GM21423 (cell line): Measurements from ENCODE around the gene MGST2.

Experiments used
- ATAC-seq: cut with Tn5 transposase; IDR thresholded peaks from one replicate; pipeline ENCODE4 v1.9.1; 2021; ENCODE audit warnings: mild to moderate bottlenecking, moderate library complexity; ENCODE audit not compliant: unreplicated experiment

Gene MGST2

DNA sequence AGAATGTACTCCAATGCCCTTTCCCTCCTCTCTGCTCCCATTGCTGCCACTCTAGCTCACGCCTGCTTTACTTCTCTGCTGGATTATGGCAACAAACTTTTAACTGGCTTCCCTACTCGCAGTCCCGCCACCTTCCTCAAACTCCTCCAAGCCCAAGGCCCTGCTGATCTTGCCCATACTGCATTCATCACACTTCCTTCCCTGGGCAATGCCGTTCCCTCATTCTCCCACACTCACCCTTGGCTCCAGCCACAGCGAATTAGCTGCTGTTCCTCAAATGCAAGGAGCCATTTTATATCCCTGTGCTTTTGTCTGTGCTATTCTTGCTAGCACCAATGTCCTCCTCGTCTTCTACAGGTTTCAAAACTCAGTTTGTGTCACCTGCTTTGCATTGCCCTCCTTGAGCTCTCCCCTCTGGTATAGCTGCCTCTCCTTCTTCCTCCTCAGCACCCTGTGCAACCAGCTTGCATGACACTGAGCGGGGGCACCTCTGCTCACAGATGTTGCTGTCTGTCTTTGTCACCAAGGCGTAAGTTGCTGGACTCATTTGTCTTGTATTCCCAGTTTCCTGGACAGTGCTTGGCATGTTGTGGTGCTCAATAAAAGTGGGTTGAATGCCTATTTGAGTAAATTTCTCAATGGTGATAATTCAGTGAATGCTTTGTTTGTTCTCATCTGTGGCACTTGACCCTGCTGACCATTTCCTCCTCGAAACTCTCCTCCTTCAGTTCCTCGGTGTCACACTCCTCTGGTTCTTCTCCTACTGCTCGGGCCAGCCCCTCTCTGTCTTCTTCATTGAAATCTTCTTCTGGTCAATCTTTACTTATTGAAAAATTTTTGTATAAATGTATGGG, 22.4 kb upstream of the MGST2 start:
- no peak for ATAC-seq

DNA sequence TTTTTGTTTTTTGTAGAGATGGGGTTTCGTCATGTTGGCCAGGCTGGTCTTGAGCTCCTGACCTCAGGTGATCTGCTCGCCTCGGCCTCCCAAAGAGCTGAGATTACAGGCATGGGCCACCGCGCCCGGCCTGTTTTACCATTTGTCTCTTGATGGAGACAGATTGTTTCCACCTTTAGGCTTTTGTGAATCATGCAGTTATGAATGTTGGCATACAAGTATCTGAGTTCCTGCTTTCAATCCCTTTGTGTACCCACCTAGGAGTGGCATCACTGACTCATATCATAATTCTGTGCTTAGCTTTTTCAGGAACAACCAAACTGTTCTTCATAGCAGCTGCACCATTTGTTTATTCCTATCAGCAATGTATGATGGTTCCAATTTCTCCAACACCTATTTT, 20.2 kb upstream of the MGST2 start:
- no peak for ATAC-seq

- no peak for ATAC-seq
These were observed 18.4 kb upstream of the MGST2 start for GRCh38 chr4:139647184-139647583.

GRCh38 chr4:139647952-139648351, 17.7 kb upstream of the MGST2 start:
- no peak for ATAC-seq

- peak; percentile 82 for ATAC-seq
These were observed 14.1 kb upstream of the MGST2 start for GRCh38 chr4:139651282-139652194.

DNA sequence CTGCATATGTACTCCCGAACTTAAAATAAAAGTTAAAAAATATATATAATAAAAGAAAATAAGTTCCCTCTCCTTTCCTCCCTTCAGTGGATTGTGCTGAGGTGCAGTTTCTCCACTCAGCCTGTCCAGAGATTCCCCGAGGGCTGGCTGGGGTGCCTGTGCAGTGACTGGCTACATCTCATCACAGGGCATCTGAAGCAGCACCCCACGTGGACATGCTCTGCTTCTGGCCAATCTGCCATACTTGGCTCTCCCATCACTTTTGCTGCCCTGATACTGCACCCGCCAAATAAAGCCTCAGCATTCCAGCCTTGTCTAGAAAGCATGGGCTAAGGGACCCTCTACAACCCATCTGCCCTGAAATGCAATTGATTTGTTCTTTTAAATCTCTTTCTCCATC, 11.1 kb upstream of the MGST2 start:
- no peak for ATAC-seq

DNA sequence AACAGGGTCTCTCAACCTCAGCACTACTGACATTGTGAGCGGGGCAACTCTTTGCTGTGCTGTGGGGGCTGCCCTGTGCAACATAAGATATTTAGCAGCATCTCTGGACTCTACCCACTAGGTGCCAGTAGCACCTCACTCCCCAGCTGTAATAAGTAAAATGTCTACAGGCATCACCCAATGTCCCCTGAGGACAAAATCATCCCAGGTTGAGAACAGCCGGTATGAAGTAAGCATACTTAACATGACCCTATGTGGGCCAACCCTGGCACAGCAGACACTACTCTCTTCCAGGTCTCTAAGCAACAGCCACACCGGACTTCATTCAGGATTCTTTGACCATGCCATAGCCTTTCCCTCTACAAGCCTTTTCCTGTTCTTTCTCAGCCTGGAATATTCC, 10.5 kb upstream of the MGST2 start:
- no peak for ATAC-seq

- peak; percentile 75 for ATAC-seq
These were observed 8.8 kb upstream of the MGST2 start for GRCh38 chr4:139656614-139657486.

- no peak for ATAC-seq
These were observed 7.4 kb upstream of the MGST2 start for GRCh38 chr4:139658185-139658584.

GRCh38 chr4:139658586-139659382, 6.8 kb upstream of the MGST2 start:
- ATAC-seq: no peak

DNA sequence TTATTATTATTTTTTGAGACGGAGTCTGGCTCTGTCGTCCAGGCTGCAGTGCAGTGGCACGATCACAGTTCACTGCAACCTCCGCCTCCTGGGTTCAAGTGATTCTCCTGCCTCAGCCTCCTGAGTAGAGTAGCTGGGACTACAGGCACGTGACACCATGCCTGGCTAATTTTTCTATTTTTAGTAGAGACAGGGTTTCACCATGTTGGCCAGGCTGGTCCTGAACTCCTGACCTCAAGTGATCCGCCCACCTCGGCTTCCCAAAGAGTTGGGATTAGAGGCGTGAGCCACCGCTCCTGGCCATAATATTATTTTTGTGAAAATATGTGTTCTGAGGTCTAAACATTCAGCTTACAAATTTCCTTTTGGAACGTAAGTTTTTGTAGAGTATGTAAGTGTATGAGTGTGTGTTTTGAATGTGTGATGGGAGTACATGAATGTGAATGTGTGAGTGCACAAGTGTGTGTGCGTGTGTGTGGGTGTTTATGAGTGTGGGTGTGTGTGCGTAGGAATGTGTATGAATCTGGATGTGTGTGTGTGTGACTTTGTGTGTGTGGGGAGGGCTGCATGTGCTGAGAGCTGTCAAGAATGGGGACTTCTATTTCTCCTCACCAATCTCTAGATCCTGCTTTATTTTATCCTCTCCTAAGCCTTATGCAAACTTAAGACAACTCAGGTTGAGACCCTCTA, 5.7 kb upstream of the MGST2 start:
- ATAC-seq: no peak

DNA sequence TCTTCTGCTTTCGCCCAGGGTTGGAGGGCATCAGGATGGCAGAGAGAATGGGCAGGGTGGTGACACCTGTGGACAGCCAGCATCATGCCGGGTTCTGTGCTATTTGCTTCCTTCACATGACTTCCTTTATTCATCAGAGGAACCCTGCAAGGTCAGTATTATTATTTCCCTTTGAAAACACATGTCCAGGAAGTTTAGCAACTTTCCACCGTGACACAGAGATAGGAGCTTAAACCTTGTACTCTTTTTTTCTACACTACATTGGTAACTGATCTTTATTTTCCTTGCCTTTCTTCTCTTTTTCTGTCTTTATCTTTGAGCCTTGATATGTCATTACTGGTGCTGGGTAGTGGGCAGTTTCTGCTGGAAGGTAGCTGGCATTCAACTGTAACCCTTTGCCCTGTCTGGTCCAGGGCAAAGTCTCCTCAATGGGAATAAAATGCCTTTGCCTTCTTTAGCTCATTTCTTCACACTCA, 5.0 kb upstream of the MGST2 start:
- ATAC-seq: no peak

GRCh38 chr4:139663561-139664138, 2.0 kb upstream of the MGST2 start:
- ATAC-seq: no peak

GRCh38 chr4:139664442-139664841, 1.2 kb upstream of the MGST2 start:
- no peak for ATAC-seq

DNA sequence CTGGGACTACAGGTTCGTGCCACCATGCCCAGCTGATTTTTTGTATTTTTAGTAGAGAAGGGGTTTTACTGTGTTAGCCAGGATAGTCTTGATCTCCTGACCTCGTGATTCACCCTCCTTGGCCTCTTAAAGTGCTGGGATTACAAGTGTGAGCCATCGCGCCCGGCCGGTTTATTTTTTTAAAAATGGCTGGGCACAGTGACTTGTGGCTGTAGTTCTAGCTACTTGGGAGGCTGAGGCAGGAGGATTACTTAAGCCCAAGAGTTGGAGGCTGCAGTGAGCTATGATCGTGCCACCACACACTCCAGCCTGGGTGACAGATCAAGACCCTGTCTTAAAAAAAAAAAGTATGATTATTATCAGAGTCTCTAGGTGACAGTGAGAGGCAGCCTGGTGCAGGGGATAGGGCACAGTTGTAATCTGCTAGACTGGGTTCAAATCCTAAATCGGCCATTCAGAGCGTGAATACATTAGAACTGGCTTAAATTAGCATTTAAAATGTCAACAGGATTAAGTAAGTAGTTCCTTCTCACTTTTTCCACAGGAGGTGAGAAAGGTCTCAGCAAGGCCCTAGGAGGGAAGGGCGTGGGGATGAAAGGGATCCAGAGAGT, 435 bp upstream of the MGST2 start:
- no peak for ATAC-seq

DNA sequence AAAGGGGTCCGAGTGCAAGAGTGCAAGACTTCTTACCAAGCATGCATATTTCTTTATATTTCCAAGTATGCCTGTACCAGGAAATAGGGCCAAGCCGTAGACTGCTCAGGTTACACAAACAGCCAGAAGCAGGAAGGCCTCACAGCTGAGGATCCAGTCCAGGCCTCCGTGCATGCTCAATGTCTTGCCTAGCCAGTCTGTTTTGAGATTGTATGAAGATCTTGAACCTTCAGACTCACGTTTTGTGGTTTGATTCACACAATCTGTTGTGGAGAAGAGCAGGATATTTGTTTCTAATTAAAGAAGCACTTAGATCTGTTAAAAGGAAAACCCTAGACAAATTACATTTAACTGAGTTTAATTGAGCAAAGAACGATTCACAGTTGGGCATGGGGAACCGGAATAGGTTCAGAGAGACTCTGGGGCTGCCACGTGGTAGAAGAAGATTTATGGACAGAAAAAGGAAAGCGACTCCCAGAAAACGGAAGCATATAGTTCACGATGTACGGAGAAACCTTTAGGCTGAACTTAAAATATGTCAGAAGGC, 1.2 kb downstream of the MGST2 start:
- ATAC-seq: no peak

GRCh38 chr4:139668036-139668435, 2.4 kb downstream of the MGST2 start:
- no peak for ATAC-seq

DNA sequence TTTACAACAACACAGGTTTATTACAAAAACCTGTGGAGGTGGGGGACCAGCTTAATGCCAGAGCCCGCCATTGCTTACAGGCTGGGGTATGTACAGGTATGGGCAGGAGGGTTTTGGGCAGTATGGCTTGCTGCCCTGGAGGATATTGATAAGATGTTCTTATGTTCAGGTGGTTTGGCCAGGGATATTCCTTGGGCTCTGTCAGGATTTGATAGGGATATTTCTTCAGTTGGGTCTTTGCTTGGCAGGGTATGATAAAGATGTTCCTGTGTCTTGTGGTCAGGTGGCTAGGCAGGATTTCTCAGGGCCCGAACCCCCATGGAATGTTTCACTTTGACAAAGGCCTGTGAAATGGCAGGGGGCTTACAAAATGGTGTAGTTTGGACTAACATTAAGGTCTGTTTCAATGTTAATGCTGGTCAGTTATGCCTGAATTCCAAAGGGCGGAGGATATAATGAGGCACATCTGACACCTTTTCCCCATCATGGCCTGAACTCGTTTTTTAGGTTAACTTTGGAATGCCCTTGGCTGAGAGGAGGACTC, 3.1 kb downstream of the MGST2 start:
- ATAC-seq: no peak
